Iris pigment epithelial cell (primary cell): Measurements from ENCODE around the gene RNF8.
"Not testable (repeated sequence)": the region's sequence is repeated elsewhere in the genome, so short reads cannot be mapped to it uniquely, and the experiment has no call there.

Experiments
- DNase-seq: peaks from one replicate; pipeline ENCODE4 v3.0.0-alpha.2; 2011; ENCODE audit warnings: low read depth

Gene RNF8

DNA sequence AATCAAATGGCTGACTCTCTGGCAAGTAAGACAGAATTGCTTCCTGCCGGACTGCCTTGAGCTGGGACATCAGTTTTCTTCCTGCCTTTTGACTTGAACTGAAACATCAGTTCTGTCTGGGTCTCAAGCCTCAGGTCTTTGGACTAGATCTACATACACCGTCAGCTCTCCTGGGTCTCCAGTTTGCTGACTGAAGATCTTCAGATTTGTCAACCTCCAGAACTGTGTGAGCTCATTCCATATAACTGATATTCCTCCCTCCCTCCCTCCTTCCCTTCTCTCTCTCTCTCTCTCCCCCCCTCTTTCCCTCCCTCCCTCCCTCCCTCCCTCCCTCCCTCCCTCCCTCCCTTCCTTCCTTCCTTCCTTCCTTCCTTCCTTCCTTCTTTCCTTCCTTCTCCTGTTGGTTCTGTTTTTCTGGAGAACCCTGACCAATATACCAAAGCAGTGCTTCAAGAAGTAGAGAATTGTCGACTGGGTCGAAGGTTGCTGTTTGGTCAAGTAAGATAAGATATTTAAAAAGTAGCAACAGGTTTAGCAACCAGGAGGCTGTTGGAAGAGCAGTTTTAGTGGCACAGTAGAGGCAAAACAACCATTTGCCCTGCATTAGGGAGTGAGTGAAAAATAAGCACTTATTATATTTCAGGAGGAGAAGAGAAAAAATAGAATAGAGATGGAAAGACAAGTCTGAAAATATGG lies 46.2 kb downstream of the RNF8 start:
- DNase-seq: no peak

DNA sequence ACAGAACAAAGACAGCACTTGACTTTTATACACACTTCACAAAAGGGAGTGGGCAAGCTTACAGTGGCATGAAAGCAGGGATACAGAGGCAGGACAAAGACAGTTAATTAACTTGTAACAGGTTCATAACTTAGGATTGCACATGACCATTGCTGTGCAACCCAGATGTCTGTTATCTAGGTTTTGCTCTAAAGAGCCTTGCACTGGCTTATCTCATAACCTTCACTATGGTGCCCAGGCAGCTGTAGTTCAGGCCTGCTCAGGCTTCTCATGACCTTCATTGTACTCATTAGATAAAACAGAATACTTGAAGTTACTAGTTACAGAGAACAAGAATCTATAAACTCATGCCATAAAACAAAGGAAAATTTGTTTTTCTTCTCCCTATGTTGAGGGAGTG lies 47.9 kb downstream of the RNF8 start:
- not testable (repeated sequence) for DNase-seq

DNA sequence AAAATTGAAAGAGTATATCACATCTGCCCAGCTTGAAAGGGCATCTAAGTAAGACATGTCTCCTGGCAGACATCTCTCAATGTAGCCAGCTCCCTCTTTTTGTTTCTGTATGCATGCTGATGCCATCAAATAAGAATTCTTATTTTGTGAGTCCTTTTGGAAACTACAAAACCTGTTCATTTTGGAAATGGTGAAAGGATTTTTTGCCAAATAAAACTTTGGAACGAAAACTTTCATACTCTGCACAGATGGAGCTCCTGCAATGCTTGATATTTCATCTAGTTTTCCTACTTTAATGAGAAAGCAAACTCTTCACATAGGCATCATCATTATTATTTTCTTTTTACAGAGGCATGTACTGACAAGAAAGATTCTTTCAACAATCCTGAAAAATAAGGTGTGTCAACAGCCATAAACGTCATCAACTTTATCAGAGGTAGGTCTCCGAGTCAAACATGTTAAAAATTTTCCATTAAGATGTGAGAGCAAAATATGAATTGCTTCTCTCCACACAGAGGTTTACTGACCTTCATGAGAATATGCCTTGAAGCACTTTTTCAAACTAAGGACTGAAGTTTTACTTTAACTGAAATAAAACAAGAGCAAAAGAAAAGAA lies 53.1 kb downstream of the RNF8 start:
- no peak for DNase-seq

DNA sequence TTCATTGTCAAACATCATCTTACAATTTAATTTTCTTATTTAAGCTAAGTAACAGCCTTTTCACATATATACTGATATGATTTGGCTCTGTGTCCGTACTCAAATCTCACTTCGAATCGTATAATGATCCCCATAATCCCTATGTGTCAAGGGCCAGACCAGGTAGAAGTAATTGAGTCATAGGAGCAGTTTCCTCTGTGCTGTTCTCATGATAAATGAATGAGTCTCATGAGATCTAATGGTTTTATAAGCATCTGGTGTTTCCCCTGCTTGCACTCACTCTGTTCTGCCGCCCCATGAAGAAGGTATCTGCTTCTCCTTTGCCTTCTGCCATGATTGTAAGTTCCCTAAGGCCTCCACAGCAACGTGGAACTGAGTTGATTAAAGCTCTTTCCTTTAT lies 54.2 kb downstream of the RNF8 start:
- no peak for DNase-seq

DNA sequence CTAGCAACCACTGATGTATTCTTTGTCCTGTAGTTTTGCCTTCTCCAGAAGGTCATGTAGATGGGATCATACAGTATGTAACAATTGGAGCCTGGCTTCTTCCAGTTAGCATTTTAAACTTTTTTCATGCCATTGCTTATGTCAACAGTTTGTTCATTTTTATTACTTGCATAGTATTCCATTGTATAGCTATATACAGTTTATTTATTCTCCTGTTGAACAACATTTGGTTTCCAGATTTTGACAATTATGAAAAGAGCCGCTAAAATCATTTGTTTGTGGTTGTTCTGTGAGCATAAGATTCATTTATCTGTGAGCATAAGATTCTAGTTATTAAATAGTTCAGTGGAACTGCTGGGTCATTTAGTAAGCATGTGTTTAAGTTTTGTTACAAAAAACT lies 55.7 kb downstream of the RNF8 start:
- DNase-seq: no peak

DNA sequence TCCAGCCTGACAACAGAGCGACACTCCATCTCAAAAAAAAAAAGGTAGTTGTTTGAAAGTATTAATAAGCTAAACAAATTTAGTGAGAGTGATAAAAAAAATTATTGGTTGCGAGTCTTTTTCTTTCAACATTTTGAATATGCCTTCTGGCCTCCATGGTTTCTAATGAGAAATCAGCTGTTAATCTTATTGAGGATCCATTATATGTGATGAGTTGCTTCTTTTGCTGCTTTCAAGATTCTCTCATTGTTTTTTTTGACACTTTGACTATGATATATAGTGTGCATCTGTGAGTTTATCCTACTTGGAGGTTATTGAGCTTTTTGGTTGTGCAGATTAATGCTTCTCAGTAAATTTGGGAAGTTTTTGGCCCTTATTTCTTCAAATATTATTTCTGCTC lies 63.6 kb downstream of the RNF8 start:
- DNase-seq: no peak

DNA sequence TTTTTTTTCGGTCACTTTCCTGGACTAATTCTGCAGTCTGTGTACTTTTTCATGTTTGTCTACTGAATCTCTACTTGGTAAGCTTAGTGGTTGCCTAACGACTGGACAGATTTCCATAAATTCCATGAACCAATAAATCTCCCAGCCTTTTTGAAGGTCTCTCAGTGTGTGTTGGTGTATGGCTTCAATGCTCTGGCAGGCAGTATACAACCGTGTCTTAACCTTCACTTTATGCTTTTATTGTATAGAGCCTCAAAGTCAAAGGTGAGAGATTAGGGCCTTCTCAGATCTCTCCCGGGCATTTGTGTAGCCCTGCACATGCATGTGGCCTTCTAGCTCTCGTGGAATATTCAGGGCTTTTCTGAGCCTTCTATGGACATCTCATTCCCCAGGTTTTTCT lies 64.9 kb downstream of the RNF8 start:
- no peak for DNase-seq

DNA sequence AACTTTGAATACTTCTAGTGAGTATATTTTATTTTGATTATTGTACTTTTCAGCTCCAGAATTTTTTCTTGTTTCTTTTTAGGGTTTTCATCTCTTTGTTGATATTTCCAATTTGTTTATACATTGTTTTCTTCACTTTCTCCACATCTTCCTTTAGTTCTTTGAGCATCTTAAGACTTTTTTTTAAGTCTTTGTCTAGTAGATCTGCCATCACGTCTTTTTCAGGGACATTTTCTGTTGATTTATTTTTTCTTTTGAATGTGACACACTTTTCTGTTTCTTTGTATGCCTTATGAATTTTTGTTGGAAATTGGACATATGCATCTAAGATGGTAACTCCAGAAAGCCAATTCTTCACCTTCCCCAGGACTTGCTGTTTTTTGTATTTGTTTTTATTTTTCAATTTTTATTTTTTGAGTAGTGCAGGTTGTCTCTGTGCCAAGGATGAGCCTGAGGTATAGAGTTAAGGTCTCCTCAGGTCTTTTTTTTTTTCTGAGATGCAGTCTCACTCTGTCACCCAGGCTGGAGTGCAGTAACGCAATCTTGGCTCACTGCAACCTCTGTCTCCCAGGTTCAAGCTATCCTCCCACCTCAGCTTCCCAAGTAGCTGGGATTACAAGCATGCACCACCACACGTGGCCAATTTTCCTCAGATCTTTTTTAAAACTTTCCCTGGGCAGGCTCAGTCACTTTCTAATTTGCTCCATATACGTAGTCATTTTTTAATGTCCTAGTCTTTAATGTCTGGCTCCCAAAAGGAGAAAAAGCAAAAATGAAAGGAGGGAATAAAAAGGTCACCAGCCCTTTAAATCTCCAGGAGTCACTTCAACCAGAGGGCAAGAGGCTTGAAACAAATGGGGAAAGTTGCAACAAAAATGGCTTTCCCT lies 72.5 kb downstream of the RNF8 start:
- no peak for DNase-seq

DNA sequence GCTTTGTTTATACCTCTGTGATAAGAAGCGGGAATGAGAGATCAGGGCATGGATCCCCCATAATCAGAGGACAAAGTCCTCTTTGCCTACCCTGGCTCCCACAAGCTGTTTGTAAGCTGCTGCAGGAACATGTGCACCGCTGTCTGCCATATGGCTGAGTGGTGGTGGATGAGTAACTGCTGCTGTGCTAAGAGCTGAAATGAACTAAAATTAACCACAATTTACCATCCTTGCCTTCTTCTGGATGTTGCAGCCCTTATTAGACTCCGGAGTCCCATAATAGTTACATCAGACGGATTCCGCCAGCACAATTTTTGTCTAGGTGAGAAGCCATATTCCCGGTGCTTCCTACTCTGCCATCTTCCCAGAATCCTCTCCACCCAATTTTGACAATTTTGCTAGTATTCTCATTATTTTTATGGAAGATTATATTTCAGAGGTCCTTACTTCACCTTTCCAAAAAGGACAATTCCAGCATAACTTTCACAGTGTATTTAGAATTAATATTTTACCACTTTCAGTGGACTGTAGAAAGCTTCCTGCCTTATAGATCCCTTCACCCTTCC lies 73.2 kb downstream of the RNF8 start:
- no peak for DNase-seq

DNA sequence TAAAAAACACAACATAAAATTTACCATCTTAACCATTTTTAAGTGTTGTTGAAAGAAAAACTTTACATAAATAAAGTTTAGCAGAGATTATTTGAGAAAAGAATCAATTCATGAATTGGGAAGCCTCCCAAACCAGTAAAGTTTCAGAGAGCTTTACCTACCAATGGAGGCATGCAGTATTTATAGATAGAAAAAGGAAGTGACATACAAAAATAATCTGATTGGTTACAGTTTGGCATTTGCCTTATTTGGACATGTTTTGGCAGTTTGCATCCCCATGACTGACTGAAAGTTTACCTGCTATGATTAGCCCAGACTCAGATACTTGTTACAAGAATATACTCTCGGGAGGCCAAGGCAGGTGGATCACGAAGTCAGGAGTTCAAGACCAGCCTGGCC lies 75.6 kb downstream of the RNF8 start:
- no peak for DNase-seq

DNA sequence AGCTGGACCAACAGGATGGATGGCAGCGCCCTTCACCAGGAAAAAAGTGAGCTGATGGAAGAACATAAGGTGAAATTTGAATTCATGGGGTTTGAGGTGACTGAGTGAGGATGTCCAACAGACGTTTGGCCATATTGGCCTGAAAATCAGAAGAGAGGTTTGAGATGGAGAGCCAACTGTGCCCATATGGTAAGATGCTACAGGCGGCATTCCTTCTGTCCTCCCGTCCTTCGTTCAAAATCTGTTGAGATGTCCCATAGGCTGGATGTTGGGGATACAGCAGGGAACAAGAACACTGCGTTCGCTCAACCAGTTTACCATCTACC lies 78.8 kb downstream of the RNF8 start:
- DNase-seq: no peak

DNA sequence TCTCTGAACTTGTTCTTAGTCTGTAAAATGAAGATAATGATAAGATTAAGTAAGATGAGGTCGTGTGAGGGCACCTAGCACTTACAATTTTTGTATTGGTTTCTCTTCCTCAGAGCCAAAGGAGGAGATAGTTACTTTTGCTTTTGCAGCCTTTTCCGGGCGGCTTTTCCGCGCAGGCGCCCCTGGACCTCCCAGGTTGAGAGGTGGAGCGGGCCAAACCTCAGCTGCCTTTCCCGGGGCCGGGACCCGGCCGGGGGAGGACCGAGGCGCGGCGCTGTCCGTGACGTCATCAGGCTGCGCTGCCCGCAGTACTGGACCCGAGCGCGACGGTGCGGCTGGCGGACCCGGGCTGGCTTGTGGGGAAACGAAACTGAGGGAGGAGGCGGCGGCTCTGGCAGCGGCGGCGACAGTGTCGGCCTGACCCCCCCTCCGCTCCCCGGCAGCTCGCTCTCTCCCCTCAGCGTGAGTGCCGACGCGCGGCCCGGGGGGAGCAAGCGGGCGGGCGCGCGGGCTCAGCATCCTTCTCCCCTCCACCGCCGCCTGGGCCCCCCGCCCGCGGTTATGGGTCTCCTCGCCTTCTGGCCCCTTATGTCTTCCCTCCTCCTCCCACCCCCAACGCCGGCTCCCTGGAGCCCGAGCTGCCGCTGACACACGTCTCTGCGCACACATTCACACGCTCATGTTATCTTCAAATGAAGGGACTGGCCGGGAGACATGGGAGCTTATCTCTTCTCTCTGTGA lies 79.3 kb downstream of the RNF8 start, which contains the start of gene CMTR1:
TSS of gene CMTR1 (plus strand) at position 306 of the 741 bp plus-strand sequence. CDS start 2,409 bp downstream, outside the sequence.
- DNase-seq: peak; percentile 90

DNA sequence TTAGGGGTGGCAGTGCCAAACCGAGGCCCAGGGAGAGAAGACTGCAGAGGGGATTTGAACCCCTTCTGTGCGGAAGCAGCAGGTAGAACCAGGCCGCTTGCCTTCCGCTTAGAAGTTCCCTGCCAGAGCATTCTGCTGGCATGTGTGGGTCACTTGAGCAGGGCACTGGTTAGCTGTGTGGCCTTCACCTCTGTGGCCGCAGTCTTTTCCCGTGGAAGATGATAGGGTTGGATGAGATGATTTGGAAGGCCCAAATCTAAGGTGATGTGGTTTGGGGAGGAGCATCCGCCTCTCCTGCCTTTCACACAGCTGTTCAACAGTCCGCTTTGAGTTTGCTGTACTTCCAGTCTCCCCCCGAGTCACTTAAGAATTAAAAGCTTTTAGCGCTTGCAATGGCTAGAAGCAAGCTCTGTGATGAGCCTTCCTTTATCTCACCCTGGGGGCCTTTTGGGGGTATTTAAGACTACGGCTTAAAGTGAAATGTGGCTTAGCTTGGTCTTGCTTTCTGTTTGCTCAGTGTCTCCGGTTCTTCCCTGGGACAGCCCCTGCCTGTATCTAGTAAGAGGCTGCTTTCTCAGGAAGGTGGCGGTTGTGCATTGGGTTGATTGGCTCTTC lies 80.0 kb downstream of the RNF8 start:
- DNase-seq: peak; percentile 35

DNA sequence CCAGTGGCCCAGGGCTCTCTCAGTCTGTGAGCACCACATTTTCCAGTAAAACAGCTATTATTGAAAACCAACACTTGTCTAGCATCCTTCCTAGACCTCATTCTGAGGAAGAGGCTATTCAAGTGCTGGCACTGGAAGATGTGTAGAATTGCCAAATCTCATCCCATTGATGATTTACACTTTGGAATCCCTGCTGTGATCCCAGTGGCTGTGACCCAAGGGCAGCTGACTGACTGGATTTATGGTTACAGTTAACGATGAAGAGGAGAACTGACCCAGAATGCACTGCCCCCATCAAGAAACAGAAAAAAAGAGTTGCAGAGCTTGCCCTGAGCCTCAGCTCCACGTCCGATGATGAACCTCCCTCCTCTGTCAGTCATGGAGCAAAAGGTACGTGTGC lies 81.6 kb downstream of the RNF8 start:
- DNase-seq: no peak

DNA sequence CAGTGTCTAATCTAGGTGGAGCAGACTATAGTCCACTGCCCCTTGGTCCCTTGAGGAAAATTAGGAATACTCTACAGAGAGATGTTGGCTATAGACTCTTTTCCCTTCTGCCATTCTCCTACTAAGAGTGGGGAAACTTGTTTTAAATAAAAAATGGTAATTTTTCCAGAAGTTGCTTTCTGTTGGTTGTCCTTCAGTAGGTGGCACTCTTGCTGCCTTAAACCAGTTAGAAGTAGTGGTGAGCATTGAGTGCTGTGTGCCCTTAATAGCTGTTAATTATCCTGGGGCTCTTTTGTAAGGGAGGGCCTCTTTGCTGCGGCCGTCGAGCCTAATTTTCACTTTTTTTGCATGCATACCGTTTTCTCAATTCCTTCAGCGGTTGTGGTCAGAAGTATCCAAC lies 82.0 kb downstream of the RNF8 start:
- DNase-seq: no peak

DNA sequence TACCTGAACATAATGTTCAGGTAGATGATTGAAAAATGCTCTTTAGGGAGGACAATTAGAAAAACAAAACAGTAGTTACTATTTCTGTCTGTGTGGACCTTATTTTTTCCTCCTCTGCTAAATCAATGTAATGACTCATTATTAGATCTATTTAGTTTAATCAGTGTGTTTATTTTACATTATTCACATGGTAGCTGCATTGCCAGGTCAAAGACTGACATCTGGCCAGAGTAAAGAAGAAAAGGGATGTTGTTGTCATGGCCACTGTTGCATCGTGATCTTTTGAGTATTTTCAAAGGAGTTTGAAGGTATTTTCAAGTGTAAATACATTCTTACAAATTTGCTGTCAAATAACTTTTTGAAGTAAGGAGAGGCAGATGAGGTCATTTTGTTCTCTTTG lies 85.1 kb downstream of the RNF8 start:
- DNase-seq: no peak

DNA sequence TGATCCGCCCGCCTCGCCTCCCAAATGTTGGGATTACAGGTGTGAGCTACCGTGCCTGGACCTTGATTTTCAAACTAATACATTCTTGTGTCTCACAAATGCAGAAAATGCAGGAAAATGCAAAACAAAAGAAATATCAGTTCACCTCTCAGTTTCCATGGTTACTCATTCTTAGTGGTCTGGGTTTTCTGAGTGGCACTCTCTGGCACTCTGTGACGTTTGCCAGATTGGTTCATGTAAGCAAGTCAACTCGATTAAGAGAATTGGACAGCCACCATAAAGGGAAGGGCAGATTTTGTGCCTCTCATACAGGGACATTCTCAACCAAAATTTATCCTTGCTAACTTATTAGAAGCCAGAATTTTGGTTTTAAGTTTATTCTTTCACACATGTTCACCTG lies 87.9 kb downstream of the RNF8 start:
- DNase-seq: no peak

DNA sequence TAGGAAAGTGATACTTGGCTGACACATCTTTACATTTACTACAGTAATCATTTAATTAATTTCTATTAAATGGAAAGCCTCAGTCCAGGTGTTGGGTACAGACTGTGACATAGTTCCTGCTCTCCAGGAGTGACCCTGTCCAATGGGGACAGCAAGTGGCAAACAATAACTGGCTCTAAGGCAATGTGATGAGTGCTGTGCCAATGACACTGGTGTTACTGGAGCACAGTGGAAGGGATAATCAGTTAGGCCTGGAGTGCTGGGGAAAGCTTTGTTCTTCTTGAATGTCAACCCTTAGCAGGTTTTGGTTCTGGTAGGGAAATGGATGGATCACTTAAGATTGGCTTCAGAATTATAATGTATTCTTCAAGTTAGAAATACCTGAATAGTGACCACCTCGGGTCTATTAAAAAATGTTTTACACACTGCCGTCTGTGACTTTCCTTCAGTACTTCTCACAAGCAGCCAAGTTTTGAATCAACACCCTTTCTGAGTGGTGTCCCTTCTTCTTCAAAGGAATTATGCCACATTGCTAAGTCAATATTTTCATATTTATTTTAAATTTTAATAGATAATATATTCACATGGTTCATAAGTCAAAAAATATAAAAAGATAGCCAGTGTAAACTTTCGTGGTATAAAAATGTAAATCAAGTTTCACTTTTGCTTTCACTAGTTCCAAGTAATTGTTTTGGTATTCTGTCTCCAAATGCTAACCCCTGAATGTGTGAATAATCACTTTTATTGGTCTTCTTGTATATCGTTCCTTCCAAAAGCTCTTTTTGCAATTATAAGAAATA lies 88.8 kb downstream of the RNF8 start:
- DNase-seq: no peak

DNA sequence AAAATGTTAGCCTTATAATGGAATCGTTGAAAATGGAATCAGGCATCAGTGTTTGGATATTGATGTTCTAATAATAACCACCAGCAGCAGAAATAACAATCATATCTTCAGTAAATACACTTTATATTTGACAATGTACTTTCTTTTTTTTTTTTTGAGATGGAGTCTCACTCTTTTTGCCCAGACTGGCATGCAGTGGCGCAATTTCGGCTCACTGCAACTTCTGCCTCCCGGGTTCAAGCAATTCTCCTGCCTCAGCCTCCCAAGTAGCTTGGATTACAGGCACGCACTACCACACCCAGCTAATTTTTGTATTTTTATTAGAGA lies 89.4 kb downstream of the RNF8 start:
- not testable (repeated sequence) for DNase-seq
